ENCODE measurements around the gene FEV.
A peak's percentile ranks its signal among the peaks of the same experiment; 100 is the strongest.

DNA sequence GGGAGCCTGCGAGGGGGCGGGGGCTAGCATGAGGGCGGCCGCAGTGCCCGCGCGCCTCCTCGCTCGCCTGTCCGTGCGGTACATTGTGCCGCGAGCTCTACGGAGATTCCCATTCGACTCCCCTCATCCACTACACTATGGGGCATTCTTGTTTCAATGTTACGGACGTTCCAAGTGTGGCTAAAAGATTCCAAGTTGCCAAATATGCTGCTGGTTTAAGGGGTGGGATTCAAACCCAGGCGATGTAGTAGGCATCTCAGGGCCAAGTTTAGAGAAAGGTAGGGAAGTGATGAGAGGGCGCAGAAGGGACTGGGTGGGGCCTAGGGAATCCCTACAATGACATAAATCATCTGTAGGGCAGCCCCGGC is 18.3 kb upstream of the FEV start:
- TF ChIP-seq, protein P1, sequence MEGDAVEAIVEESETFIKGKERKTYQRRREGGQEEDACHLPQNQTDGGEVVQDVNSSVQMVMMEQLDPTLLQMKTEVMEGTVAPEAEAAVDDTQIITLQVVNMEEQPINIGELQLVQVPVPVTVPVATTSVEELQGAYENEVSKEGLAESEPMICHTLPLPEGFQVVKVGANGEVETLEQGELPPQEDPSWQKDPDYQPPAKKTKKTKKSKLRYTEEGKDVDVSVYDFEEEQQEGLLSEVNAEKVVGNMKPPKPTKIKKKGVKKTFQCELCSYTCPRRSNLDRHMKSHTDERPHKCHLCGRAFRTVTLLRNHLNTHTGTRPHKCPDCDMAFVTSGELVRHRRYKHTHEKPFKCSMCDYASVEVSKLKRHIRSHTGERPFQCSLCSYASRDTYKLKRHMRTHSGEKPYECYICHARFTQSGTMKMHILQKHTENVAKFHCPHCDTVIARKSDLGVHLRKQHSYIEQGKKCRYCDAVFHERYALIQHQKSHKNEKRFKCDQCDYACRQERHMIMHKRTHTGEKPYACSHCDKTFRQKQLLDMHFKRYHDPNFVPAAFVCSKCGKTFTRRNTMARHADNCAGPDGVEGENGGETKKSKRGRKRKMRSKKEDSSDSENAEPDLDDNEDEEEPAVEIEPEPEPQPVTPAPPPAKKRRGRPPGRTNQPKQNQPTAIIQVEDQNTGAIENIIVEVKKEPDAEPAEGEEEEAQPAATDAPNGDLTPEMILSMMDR (conservative IDR thresholded peaks at IDR 0.05 in 1 of 2, IDR thresholded peaks at IDR 0.05 in 1 of 2; ENCODE audit: extremely low read depth in 1 of 2, insufficient read depth in 1 of 2, low read depth in 1 of 2, low read length in 2 of 2): no peak
- TF ChIP-seq EZH2 (IDR thresholded peaks at IDR 0.05; ENCODE audit: borderline replicate concordance, low read length): peak; percentile 55
